Upper lobe of left lung (tissue), 6 donors: ENCODE measurements around the gene HS3ST5. TPM values are rescaled to one million over a fixed set of nuclear protein-coding genes. Genes with fewer than 3 reads are reported as not detected.

Experiments
- ATAC-seq, 2 donors: fragments of 200-7000 bp; cut with Tn5 transposase; one replicate each; pipeline ENCODE4 v1.9.1; 2022; ENCODE audit warnings: mild to moderate bottlenecking in 2 of 2, moderate library complexity in 2 of 2; ENCODE audit not compliant: low FRiP score in 2 of 2
- DNase-seq, 2 donors: peaks; one replicate each; pipeline ENCODE4 v3.0.0-alpha.2; 2019 to 2020
- H3K27ac ChIP-seq, 4 donors: fragments of 200-600 bp; sonication (generic); one replicate each; pipeline ENCODE4 v1.5.1; 2016 to 2019
- H3K27me3 ChIP-seq, 4 donors: fragments of 200-600 bp; sonication (generic); one replicate each; pipeline ENCODE4 v1.5.1; 2017 to 2019
- H3K36me3 ChIP-seq, 4 donors: fragments of 200-600 bp; sonication (generic); one replicate each; pipeline ENCODE4 v1.5.1; 2016 to 2019
- H3K4me1 ChIP-seq, 4 donors: fragments of 200-600 bp; sonication (generic); one replicate each; pipeline ENCODE4 v1.5.1; 2018 to 2019
- H3K4me3 ChIP-seq, 4 donors: fragments of 200-600 bp; sonication (generic); one replicate each; pipeline ENCODE4 v1.5.1; 2017 to 2019; ENCODE audit warnings: mild to moderate bottlenecking in 2 of 4, moderate library complexity in 1 of 4
- H3K9me3 ChIP-seq, 4 donors: fragments of 200-600 bp; sonication (generic); one replicate each; pipeline ENCODE4 v1.5.1; 2018 to 2019
- EP300 ChIP-seq, 4 donors: sonication (generic); formaldehyde crosslinking; IDR thresholded peaks; one replicate each; pipeline ENCODE4 v1.5.1; 2017; ENCODE audit warnings: antibody characterized with exemption in 4 of 4, control low read depth in 2 of 4
- POLR2A ChIP-seq, 4 donors: fragments of 450-650 bp; IDR thresholded peaks; one replicate each; pipeline ENCODE4 v1.5.1; 2016 to 2017; ENCODE audit warnings: antibody characterized with exemption in 4 of 4, mild to moderate bottlenecking in 2 of 4
- POLR2AphosphoS5 ChIP-seq, 2 donors: sonication (generic); formaldehyde crosslinking; IDR thresholded peaks; one replicate each; pipeline ENCODE4 v1.5.1; 2017; ENCODE audit warnings: antibody characterized with exemption in 2 of 2
- WGBS, 2 donors: methylation state at CpG; one replicate each; pipeline ENCODE4 v1.1.5; 2017 to 2018; 5-methylcytosine and 5-hydroxymethylcytosine counted together
- total RNA-seq, 6 donors: library from RNA; depleted of rRNA in 4 of 6; stranded (reverse); fragments of >200 nt in 4 of 6; gene quantifications; one replicate each; pipeline versions ENCODE4 v1.1.0 to v1.2.1, GENCODE V29; 2016 to 2021
- TF ChIP-seq, protein P1 (sequence below), 6 experiments: fragments of 450-650 bp in 4 of 6; fragments of 200-600 bp in 2 of 6; sonication (generic) in 2 of 6; IDR thresholded peaks; one replicate each; pipeline ENCODE4 v1.5.1; 2016 to 2019; ENCODE audit warnings: antibody characterized with exemption in 6 of 6
- donor health status: DM: no; HTN: no; CAD: no; lungs with moderate emphysema.
- donor health status: DM: no; HTN: yes; CAD: no; lungs with severe emphysema.

The HS3ST5 gene
- total RNA-seq, 6 donors from 2014 or later: 0.17 to 0.52 (median 0.30) TPM; not detected in 1

DNA sequence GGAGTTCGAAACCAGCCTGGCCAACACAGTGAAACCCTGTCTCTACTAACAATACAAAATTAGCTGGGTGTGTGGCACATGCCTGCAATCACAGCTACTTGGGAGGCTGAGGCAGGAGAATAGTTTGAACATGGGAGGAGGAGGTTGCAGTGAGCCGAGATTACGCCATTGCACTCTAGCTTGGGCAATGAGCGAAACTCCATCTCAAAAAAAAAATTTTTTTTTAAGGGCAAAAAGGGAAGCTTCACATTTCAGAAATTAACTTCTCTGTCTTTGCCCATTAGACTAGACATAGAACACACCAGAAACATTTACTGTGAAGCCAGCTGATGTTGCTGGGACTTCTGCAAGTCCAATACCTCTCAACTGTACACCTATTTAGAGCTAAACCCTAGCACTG, 281.1 kb downstream of the HS3ST5 start:
- WGBS, 2 donors: 90 to 92% methylated on average over 4 of the region's 4 CpGs
- no peak for DNase-seq
- no peaks in the 10 kb centered on the region for H3K9me3 ChIP-seq
- ATAC-seq: no peak
- TF ChIP-seq EP300 (IDR thresholded peaks at IDR 0.05): no peak
- no peak for TF ChIP-seq POLR2AphosphoS5 (IDR thresholded peaks at IDR 0.05)
- TF ChIP-seq POLR2A (IDR thresholded peaks at IDR 0.05): no peak
- TF ChIP-seq, protein P1, sequence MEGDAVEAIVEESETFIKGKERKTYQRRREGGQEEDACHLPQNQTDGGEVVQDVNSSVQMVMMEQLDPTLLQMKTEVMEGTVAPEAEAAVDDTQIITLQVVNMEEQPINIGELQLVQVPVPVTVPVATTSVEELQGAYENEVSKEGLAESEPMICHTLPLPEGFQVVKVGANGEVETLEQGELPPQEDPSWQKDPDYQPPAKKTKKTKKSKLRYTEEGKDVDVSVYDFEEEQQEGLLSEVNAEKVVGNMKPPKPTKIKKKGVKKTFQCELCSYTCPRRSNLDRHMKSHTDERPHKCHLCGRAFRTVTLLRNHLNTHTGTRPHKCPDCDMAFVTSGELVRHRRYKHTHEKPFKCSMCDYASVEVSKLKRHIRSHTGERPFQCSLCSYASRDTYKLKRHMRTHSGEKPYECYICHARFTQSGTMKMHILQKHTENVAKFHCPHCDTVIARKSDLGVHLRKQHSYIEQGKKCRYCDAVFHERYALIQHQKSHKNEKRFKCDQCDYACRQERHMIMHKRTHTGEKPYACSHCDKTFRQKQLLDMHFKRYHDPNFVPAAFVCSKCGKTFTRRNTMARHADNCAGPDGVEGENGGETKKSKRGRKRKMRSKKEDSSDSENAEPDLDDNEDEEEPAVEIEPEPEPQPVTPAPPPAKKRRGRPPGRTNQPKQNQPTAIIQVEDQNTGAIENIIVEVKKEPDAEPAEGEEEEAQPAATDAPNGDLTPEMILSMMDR (IDR thresholded peaks at IDR 0.05): no peak
- H3K36me3 ChIP-seq: no peaks in the 10 kb centered on the region
- no peak overlapping the region for H3K27ac ChIP-seq
- no peak overlapping the region for H3K4me3 ChIP-seq
- no peaks in the 10 kb centered on the region for H3K4me1 ChIP-seq
- no peaks in the 10 kb centered on the region for H3K27me3 ChIP-seq

DNA sequence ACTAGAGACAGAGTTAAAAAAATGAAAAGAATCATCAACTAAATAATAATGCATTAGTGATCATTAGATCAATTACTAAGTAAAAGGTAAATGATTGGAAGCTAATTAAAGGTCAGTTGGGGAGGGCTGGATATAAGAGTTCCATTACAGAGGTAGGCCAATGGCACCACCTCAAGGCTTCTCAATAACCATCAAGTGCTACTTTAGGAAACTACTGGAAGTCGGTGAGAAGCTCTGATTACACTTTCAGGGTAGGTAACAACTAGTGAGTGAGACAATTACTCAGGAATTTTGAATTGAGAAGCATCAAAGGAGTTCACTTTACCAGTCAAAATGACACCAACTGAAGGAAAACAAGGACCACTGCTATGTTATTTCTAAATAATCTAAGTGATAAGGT, 281.7 kb downstream of the HS3ST5 start:
- DNase-seq (no peak), ATAC-seq (no peak)
- no peak overlapping the region for H3K4me3 ChIP-seq
- H3K36me3 ChIP-seq: no peaks in the 10 kb centered on the region
- TF ChIP-seq POLR2AphosphoS5 (IDR thresholded peaks at IDR 0.05) (no peak), POLR2A (IDR thresholded peaks at IDR 0.05) (no peak)
- no peak overlapping the region for H3K27ac ChIP-seq
- H3K4me1 ChIP-seq: no peaks in the 10 kb centered on the region
- WGBS, 2 donors: 48 to 53% methylated on average over 1 of the region's 1 CpG
- H3K9me3 ChIP-seq: no peaks in the 10 kb centered on the region
- H3K27me3 ChIP-seq: no peaks in the 10 kb centered on the region

DNA sequence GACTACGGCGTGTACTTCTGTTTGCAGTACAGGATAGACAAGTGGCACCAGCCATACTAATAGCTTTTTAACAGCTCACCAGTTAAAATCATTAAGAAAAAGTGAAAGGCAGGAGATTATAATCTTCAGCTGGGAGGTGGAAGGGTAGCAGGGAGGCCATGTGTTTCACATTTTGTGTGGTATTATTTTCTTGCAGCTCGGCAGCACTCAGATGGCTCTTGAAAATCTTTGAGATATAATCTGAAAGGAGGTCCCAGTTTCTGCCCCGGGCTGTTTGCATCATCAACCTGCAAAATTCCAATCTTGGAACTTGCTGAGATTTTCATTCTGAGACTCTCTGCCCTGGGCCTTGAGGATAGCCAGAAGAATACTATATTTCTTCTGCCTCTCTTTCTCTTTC, 284.4 kb downstream of the HS3ST5 start:
- Histone ChIP-seq H3K9me3 (no peaks in the 10 kb centered on the region), H3K27ac (no peak overlapping the region), H3K4me1 (no peaks in the 10 kb centered on the region), H3K27me3 (no peaks in the 10 kb centered on the region), H3K4me3 (no peak overlapping the region), H3K36me3 (no peaks in the 10 kb centered on the region)
- ATAC-seq: no peak
- WGBS, 2 donors: 75 to 77% methylated on average over 4 of the region's 4 CpGs
- TF ChIP-seq POLR2A (IDR thresholded peaks at IDR 0.05) (no peak), EP300 (IDR thresholded peaks at IDR 0.05) (no peak), POLR2AphosphoS5 (IDR thresholded peaks at IDR 0.05) (no peak)
- TF ChIP-seq, protein P1 (IDR thresholded peaks at IDR 0.05): no peak
- no peak for DNase-seq

DNA sequence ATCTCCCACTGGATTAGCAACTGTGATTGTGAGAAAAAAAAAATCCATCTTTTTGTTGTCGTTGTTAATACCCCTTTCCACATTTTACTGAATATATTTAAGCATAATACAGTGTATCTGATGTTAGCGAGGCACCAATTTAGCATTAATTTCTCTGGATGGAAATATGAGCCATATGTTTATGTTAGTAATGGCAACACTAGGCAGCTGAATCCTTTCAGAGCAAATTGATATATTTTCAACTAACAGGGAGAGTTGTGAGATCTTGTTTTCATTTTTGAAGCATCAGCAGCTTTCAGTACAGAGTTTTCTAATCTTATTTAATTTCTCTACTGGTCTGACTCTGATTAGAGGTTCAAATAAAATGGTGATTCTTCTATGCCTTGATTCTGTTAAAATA, 287.1 kb downstream of the HS3ST5 start:
- no peaks in the 10 kb centered on the region for H3K27me3 ChIP-seq
- DNase-seq: no peak
- no peak overlapping the region for H3K4me3 ChIP-seq
- H3K9me3 ChIP-seq: no peaks in the 10 kb centered on the region
- no peak overlapping the region for H3K27ac ChIP-seq
- ATAC-seq: no peak
- TF ChIP-seq POLR2AphosphoS5 (IDR thresholded peaks at IDR 0.05): no peak
- no peak for TF ChIP-seq POLR2A (IDR thresholded peaks at IDR 0.05)
- TF ChIP-seq EP300 (IDR thresholded peaks at IDR 0.05): no peak
- TF ChIP-seq, protein P1 (IDR thresholded peaks at IDR 0.05): no peak
- no peaks in the 10 kb centered on the region for H3K4me1 ChIP-seq
- no peaks in the 10 kb centered on the region for H3K36me3 ChIP-seq
- 65 to 74% methylated on average over 2 of the region's 2 CpGs for WGBS, 2 donors

DNA sequence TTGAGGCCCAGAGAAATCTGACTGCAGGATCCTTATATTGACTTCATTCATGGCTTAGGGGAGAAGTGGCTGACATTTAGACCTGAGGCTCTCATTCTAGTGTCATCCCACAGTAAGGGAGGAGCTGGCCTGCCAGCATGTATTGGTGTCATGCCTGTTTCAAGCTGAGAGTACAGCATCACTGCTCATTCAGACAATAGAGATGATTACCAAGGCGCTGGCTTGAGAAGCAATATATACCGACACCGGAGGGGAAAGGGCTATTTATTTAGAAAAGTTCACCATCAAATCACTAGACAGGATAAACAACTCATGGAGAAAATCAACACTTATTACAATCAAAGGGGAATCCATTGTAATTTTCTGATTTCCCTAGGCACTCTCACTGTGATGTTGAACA, 287.5 kb downstream of the HS3ST5 start:
- no peak for DNase-seq
- H3K9me3 ChIP-seq: no peaks in the 10 kb centered on the region
- ATAC-seq: no peak
- no peaks in the 10 kb centered on the region for H3K36me3 ChIP-seq
- H3K27me3 ChIP-seq: no peaks in the 10 kb centered on the region
- WGBS, 2 donors: 72 to 88% methylated on average over 3 of the region's 3 CpGs
- H3K27ac ChIP-seq: no peak overlapping the region
- no peak overlapping the region for H3K4me3 ChIP-seq
- no peaks in the 10 kb centered on the region for H3K4me1 ChIP-seq
- TF ChIP-seq POLR2A (IDR thresholded peaks at IDR 0.05): no peak
- TF ChIP-seq POLR2AphosphoS5 (IDR thresholded peaks at IDR 0.05): no peak
- TF ChIP-seq, protein P1 (IDR thresholded peaks at IDR 0.05): no peak
- TF ChIP-seq EP300 (IDR thresholded peaks at IDR 0.05): no peak
